GM12875 (cell line): ENCODE data around the gene KIF26B.

Experiments used
- H3K4me3 ChIP-seq: one replicate; pipeline ENCODE4 v1.5.1; 2011; ENCODE audit warnings: low read depth, low read length, control low read depth
- CTCF ChIP-seq: IDR thresholded peaks from 2 replicates; pipeline ENCODE4 v1.5.1; 2011; ENCODE audit warnings: low read depth, mild to moderate bottlenecking, control low read depth, inconsistent platforms, low read length, moderate library complexity, borderline replicate concordance; ENCODE audit not compliant: insufficient read depth

KIF26B gene

GRCh38 chr1:245216366-245217115, 61.8 kb downstream of the KIF26B start:
- no peak overlapping the region for H3K4me3 ChIP-seq
- no peak for TF ChIP-seq CTCF

GRCh38 chr1:245217853-245218608, 63.2 kb downstream of the KIF26B start:
- TF ChIP-seq CTCF: no peak
- H3K4me3 ChIP-seq: no peak overlapping the region

GRCh38 chr1:245220381-245220985, 65.7 kb downstream of the KIF26B start:
- no peak for TF ChIP-seq CTCF
- no peak overlapping the region for H3K4me3 ChIP-seq

- H3K4me3 ChIP-seq: no peak overlapping the region
- TF ChIP-seq CTCF: no peak
Measured at GRCh38 chr1:245221805-245222204, 67.0 kb downstream of the KIF26B start.

- TF ChIP-seq CTCF: no peak
- no peak overlapping the region for H3K4me3 ChIP-seq
Measured at GRCh38 chr1:245222931-245223595, 68.3 kb downstream of the KIF26B start.

GRCh38 chr1:245225322-245226202, 70.8 kb downstream of the KIF26B start:
- TF ChIP-seq CTCF: no peak
- H3K4me3 ChIP-seq: no peak overlapping the region
